Endodermal cell (in vitro differentiated cells): ENCODE results near the gene MYO7A. TPM values are rescaled to one million over a fixed set of nuclear protein-coding genes. Genes with fewer than 3 reads are reported as not detected.

Source experiments
- DNase-seq: peaks from one replicate; pipeline ENCODE4 v3.0.0-alpha.2; 2017
- H3K27ac ChIP-seq: 2 replicates; pipeline ENCODE4 v1.5.1; 2013; ENCODE audit warnings: mild to moderate bottlenecking, low read depth, low read length, moderate library complexity
- H3K27me3 ChIP-seq: 2 replicates; pipeline ENCODE4 v1.6.1; 2013; ENCODE audit warnings: mild to moderate bottlenecking, low read length, moderate library complexity; ENCODE audit not compliant: insufficient read depth, control insufficient read depth, poor library complexity, severe bottlenecking
- H3K36me3 ChIP-seq: 2 replicates; pipeline ENCODE4 v1.7.0; 2013; ENCODE audit warnings: mild to moderate bottlenecking, low read length, moderate library complexity; ENCODE audit not compliant: control insufficient read depth, insufficient read depth
- H3K4me1 ChIP-seq: one replicate; pipeline ENCODE4 v1.7.0; 2013; ENCODE audit warnings: low read length; ENCODE audit not compliant: control insufficient read depth, insufficient read depth
- H3K4me3 ChIP-seq: 2 replicates; pipeline ENCODE4 v1.5.1; 2013; ENCODE audit warnings: mild to moderate bottlenecking, low read length, moderate library complexity
- H3K9ac ChIP-seq: 2 replicates; pipeline ENCODE4 v1.6.1; 2013; ENCODE audit warnings: mild to moderate bottlenecking, low read length, moderate library complexity; ENCODE audit not compliant: poor library complexity, severe bottlenecking; ENCODE audit errors: extremely low read depth
- H3K9me3 ChIP-seq: 2 replicates; pipeline ENCODE4 v1.6.1; 2013; ENCODE audit warnings: mild to moderate bottlenecking, low read length, moderate library complexity; ENCODE audit not compliant: control insufficient read depth
- H3K27ac Mint-ChIP-seq: 2 replicates; pipeline ENCODE4 v1.8.0; 2020; ENCODE audit warnings: mixed read lengths
- H3K27me3 Mint-ChIP-seq: 2 replicates; pipeline ENCODE4 v1.8.0; 2021; ENCODE audit warnings: mild to moderate bottlenecking, mixed read lengths; ENCODE audit not compliant: insufficient read depth
- H3K36me3 Mint-ChIP-seq: 2 replicates; pipeline ENCODE4 v1.8.0; 2020; ENCODE audit warnings: low read depth, mixed read lengths
- H3K4me1 Mint-ChIP-seq: 2 replicates; pipeline ENCODE4 v1.8.0; 2020; ENCODE audit warnings: mixed read lengths
- H3K4me3 Mint-ChIP-seq: 2 replicates; pipeline ENCODE4 v1.8.0; 2020; ENCODE audit warnings: mild to moderate bottlenecking, moderate library complexity, mixed read lengths
- H3K9me3 Mint-ChIP-seq: 2 replicates; pipeline ENCODE4 v1.8.0; 2020; ENCODE audit warnings: mild to moderate bottlenecking, mixed read lengths
- WGBS, 2 experiments: methylation state at CpG; one replicate each; pipeline versions ENCODE4 v1.1.5 to v1.1.7; 2013; ENCODE audit warnings: missing lambda C conversion rate in 2 of 2, mixed read lengths in 1 of 2; ENCODE audit not compliant: insufficient coverage in 1 of 2, insufficient read length in 1 of 2; 5-methylcytosine and 5-hydroxymethylcytosine counted together
- total RNA-seq, 2 donors: library from RNA; stranded (reverse); fragmentation: NEBNext Ultra II Directional in 1 of 2; extraction: Animal tissue kit (Norgen Biotek cat#: 25700) in 1 of 2; gene quantifications; 2 replicates in 1 of 2; 3 replicates in 1 of 2; pipeline ENCODE4 v1.2.1, GENCODE V29; 2021
- TF ChIP-seq, protein P1 (sequence below): fragments of 200-600 bp; sonication (generic); conservative IDR thresholded peaks from 2 replicates; pipeline ENCODE4 v1.5.0; 2021; ENCODE audit warnings: antibody characterized with exemption, mild to moderate bottlenecking

Gene MYO7A
- total RNA-seq, 2 donors from 2014 or later = 2.4 to 2.7 TPM

DNA sequence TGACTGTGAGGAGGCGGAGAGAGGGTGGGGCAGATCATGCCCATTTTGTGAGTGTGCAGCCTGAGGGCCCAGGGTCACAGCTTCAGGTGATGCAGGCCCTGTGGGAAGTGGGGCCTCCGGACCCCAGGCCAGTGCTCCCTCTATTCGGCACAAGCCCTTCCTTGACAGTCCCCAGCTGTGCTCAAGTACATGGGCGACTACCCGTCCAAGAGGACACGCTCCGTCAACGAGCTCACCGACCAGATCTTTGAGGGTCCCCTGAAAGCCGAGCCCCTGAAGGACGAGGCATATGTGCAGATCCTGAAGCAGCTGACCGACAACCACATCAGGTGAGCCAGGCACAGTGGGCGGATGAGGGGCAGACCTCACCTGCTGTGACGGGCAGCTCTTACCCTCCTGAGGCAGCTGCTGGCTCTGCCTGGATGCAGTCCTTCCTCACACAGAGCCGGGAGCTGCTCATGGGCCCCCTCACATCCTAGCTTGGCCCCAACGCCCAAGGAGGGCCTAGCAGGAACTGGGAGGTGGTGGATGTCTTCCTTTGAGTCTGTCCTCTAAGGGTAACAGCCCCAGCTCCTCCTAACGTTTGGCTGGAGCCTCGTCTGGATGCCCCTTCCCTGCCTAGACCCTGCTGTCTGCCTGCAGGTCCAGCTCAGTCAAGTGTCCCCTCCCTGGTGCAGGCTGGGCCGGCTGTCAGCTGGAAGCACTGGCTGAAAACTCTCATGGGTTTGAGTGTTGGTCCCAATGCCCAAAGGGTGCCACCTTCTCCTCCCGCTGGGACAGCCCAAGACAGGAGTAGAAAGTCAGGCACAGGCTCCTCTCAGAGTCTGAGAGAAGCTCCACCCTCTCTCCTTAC, 76.1 kb downstream of the MYO7A start:
- peak; percentile 34 for DNase-seq
- Mint-ChIP-seq H3K27me3 (no peaks in the 10 kb centered on the region), H3K9me3 (no peaks in the 10 kb centered on the region), H3K4me1 (no peaks in the 10 kb centered on the region), H3K27ac (no peak overlapping the region), H3K36me3 (no peaks in the 10 kb centered on the region), H3K4me3 (no peak overlapping the region)
- Histone ChIP-seq H3K9ac (no peak overlapping the region), H3K4me1 (no peaks in the 10 kb centered on the region), H3K27ac (no peak overlapping the region), H3K36me3 (no peaks in the 10 kb centered on the region), H3K9me3 (no peaks in the 10 kb centered on the region), H3K4me3 (no peak overlapping the region), H3K27me3 (no peaks in the 10 kb centered on the region)
- TF ChIP-seq, protein P1, sequence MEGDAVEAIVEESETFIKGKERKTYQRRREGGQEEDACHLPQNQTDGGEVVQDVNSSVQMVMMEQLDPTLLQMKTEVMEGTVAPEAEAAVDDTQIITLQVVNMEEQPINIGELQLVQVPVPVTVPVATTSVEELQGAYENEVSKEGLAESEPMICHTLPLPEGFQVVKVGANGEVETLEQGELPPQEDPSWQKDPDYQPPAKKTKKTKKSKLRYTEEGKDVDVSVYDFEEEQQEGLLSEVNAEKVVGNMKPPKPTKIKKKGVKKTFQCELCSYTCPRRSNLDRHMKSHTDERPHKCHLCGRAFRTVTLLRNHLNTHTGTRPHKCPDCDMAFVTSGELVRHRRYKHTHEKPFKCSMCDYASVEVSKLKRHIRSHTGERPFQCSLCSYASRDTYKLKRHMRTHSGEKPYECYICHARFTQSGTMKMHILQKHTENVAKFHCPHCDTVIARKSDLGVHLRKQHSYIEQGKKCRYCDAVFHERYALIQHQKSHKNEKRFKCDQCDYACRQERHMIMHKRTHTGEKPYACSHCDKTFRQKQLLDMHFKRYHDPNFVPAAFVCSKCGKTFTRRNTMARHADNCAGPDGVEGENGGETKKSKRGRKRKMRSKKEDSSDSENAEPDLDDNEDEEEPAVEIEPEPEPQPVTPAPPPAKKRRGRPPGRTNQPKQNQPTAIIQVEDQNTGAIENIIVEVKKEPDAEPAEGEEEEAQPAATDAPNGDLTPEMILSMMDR = no peak
- 90 to 91% methylated on average over 15 to 20 of the region's 20 CpGs for WGBS, 2 experiments

DNA sequence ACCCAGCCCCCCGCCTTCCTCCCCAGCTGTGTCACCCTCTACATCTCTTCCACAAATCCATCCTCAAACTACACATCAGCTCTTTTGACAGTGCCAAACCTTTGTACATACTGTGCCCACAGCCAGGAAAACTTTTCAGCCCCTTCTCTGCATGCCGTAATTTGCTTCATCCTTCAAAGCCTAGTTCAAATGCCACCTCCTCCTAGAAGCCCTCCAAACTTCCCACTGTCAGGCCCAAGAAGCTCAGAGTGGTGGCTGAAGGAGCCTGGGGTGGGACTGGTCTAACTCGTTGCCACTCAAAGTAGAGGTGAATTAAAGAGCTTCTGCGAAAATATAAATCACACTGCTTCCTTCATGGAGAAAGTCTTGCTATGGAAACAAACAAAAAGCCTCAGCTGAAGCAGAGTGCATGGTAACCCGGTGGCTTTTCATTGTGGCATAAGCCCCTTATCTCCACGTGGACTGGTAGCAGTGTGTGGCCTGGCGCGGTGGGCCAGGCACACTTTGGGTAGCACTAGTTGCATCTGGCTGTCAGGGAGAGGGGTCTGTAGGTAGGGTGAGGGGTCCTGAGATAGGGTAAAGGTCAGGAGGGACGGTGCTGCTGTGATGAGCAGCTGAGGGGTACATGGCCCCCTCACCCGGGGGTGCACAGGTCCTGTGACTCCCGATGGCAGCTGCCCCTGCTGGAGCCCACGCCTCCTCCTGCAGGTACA, 76.9 kb downstream of the MYO7A start:
- Mint-ChIP-seq H3K27ac (no peak overlapping the region), H3K36me3 (no peaks in the 10 kb centered on the region), H3K4me3 (no peak overlapping the region), H3K9me3 (no peaks in the 10 kb centered on the region), H3K4me1 (no peaks in the 10 kb centered on the region), H3K27me3 (no peaks in the 10 kb centered on the region)
- Histone ChIP-seq H3K4me3 (no peak overlapping the region), H3K4me1 (no peaks in the 10 kb centered on the region), H3K36me3 (no peaks in the 10 kb centered on the region), H3K9ac (no peak overlapping the region), H3K9me3 (no peaks in the 10 kb centered on the region), H3K27me3 (no peaks in the 10 kb centered on the region), H3K27ac (no peak overlapping the region)
- DNase-seq = no peak
- WGBS, 2 experiments = 92 to 93% methylated on average over 5 to 12 of the region's 12 CpGs
- TF ChIP-seq, protein P1 = no peak

DNA sequence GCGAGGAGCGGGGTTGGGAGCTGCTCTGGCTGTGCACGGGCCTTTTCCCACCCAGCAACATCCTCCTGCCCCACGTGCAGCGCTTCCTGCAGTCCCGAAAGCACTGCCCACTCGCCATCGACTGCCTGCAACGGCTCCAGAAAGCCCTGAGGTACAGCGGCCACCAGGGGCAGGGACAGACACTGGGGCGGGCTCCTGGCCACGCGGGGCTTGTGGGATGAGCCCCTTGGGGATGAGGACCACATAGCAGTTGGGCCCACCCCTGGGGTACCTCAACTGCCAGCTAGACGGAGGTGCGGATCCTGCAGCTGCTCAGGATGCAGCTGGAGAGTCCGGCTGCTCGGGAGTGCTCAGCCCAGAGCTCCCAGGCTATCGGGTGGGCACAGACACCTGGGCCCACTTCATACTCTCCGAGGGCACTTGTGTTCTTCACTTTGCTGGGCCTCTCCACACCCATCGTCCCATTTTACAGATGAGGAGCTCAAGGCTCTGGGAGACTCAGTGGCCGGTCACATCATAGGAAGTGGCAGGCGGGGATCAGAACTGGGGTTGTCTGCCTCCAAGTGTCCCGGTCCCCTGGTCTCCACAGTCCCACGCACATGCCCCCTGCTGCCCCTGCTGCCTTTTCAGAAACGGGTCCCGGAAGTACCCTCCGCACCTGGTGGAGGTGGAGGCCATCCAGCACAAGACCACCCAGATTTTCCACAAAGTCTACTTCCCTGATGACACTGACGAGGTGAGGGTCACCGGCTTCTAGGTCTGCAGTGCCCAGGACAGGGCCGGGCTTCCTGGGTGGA, 77.6 kb downstream of the MYO7A start:
- no peak overlapping the region for H3K9ac ChIP-seq
- DNase-seq = peak; percentile 58

More for the DNA sequence above, 77.6 kb downstream of the MYO7A start:
- Mint-ChIP-seq H3K27ac (no peak overlapping the region), H3K9me3 (no peaks in the 10 kb centered on the region), H3K4me1 (no peaks in the 10 kb centered on the region), H3K4me3 (no peak overlapping the region), H3K27me3 (no peaks in the 10 kb centered on the region), H3K36me3 (no peaks in the 10 kb centered on the region)
- Histone ChIP-seq H3K36me3 (no peaks in the 10 kb centered on the region), H3K4me3 (no peak overlapping the region), H3K9me3 (no peaks in the 10 kb centered on the region), H3K27me3 (no peaks in the 10 kb centered on the region), H3K27ac (no peak overlapping the region), H3K4me1 (no peaks in the 10 kb centered on the region)
- TF ChIP-seq, protein P1 = peak; percentile 28
- WGBS, 2 experiments = 93% methylated on average over 19 to 30 of the region's 30 CpGs
